CD4-positive, alpha-beta T cell (primary cell): ENCODE data around the gene CALM3. TPM values are rescaled to one million over a fixed set of nuclear protein-coding genes. Genes with fewer than 3 reads are reported as not detected.
A peak's percentile ranks its signal among the peaks of the same experiment; 100 is the strongest.

Experiments used
- ATAC-seq: fragments of 200-7000 bp; cut with Tn5 transposase; one replicate; pipeline ENCODE4 v1.10.0; 2022; ENCODE audit warnings: mild to moderate bottlenecking; ENCODE audit not compliant: poor library complexity
- CTCF ChIA-PET: fragments of 350-600 bp; sonication (Branson Sonifier 250); formaldehyde crosslinking; loops from one replicate; lab custom pipeline; 2021; ENCODE audit warnings: antibody characterized with exemption, inconsistent platforms; lab: Charles Lee
- POLR2A ChIA-PET: fragments of 350-600 bp; sonication (Branson Sonifier 250); formaldehyde crosslinking; loops from one replicate; lab custom pipeline; 2021; ENCODE audit warnings: antibody characterized with exemption, inconsistent platforms; lab: Charles Lee
- DNase-seq, 14 experiments: peaks; one replicate each; pipeline ENCODE4 v3.0.0-alpha.2; 2013 to 2020; ENCODE audit warnings: mixed read lengths in 2 of 14
- H3K27ac ChIP-seq, 2 donors: one replicate each; pipeline versions ENCODE4 v1.5.1 to v1.7.0; 2013; ENCODE audit warnings: low read length in 2 of 2, low read depth in 1 of 2, mild to moderate bottlenecking in 1 of 2
- H3K27me3 ChIP-seq, 2 experiments: 1 replicate in 1 of 2; 2 replicates in 1 of 2; pipeline versions ENCODE4 v1.6.1 to v1.7.0; 2013; ENCODE audit warnings: low read length in 2 of 2, control low read depth in 1 of 2, mild to moderate bottlenecking in 1 of 2, moderate library complexity in 1 of 2; ENCODE audit not compliant: insufficient read depth in 2 of 2, control insufficient read depth in 1 of 2
- H3K36me3 ChIP-seq: one replicate; pipeline ENCODE4 v1.6.1; 2013; ENCODE audit warnings: low read length, control low read depth; ENCODE audit not compliant: insufficient read depth
- H3K4me1 ChIP-seq: one replicate; pipeline ENCODE4 v1.6.1; 2013; ENCODE audit warnings: low read length, control low read depth; ENCODE audit not compliant: insufficient read depth
- H3K4me3 ChIP-seq: one replicate; pipeline ENCODE4 v1.5.1; 2013; ENCODE audit warnings: mild to moderate bottlenecking, low read length, moderate library complexity
- H3K9me3 ChIP-seq, 2 experiments: 1 replicate in 1 of 2; 2 replicates in 1 of 2; pipeline versions ENCODE4 v1.6.1 to v1.7.0; 2013; ENCODE audit warnings: low read length in 2 of 2, mild to moderate bottlenecking in 2 of 2, control low read depth in 1 of 2, moderate library complexity in 1 of 2; ENCODE audit not compliant: control insufficient read depth in 1 of 2, insufficient read depth in 1 of 2
- H3K27ac Mint-ChIP-seq: one replicate; pipeline ENCODE4 v1.8.0; 2020; ENCODE audit warnings: mixed read lengths
- H3K27me3 Mint-ChIP-seq: one replicate; pipeline ENCODE4 v1.8.0; 2021; ENCODE audit warnings: mixed read lengths
- H3K36me3 Mint-ChIP-seq: one replicate; pipeline ENCODE4 v1.8.0; 2021; ENCODE audit warnings: low read depth, mixed read lengths
- H3K4me1 Mint-ChIP-seq: one replicate; pipeline ENCODE4 v1.8.0; 2021; ENCODE audit warnings: low read depth, mixed read lengths
- H3K4me3 Mint-ChIP-seq: one replicate; pipeline ENCODE4 v1.8.0; 2020; ENCODE audit warnings: mild to moderate bottlenecking, mixed read lengths
- H3K9me3 Mint-ChIP-seq: one replicate; pipeline ENCODE4 v1.8.0; 2020; ENCODE audit warnings: mixed read lengths
- intact Hi-C, 2 experiments: fragments of 100-400 bp; cut with DNase I in 1 of 2; cut with micrococcal nuclease in 1 of 2; formaldehyde crosslinking; loops; one replicate each; pipeline versions ENCODE4 v1.15.1 to v1.9.0; 2023 to 2025; cut with DNase I, micrococcal nuclease
- total RNA-seq, 174 experiments: library from RNA in 2 of 174; stranded (reverse) in 2 of 174; gene quantifications; one replicate each; pipeline ENCODE4 v1.2.3 and lab custom pipeline; 2021 to 2026
- TF ChIP-seq, protein P1 (sequence below): fragments of 200-600 bp; IDR thresholded peaks from one replicate; pipeline ENCODE4 v1.8.0; 2022; ENCODE audit warnings: antibody characterized with exemption, mild to moderate bottlenecking

CALM3 gene
- total RNA-seq, 2 experiments from 2014 or later = 169 to 173 TPM

- peaks cover 63% of the 10 kb centered on the region for H3K4me1 Mint-ChIP-seq
- intact Hi-C loops = loop anchor here in 1 of 2 experiments (5.0 to 10.0 kb wide), 4 partner anchors 144 to 672 kb away; partner anchors contain the start of genes AP2S1, FKRP, INAFM1 and STRN4
- peak overlapping the region; percentile 100 for H3K4me3 ChIP-seq
- peak overlapping the region; percentile 48 to 58 for H3K27ac ChIP-seq
- ATAC-seq (no peak), DNase-seq (no peak)
- H3K9me3 ChIP-seq = no peaks in the 10 kb centered on the region
- TF ChIP-seq, protein P1, sequence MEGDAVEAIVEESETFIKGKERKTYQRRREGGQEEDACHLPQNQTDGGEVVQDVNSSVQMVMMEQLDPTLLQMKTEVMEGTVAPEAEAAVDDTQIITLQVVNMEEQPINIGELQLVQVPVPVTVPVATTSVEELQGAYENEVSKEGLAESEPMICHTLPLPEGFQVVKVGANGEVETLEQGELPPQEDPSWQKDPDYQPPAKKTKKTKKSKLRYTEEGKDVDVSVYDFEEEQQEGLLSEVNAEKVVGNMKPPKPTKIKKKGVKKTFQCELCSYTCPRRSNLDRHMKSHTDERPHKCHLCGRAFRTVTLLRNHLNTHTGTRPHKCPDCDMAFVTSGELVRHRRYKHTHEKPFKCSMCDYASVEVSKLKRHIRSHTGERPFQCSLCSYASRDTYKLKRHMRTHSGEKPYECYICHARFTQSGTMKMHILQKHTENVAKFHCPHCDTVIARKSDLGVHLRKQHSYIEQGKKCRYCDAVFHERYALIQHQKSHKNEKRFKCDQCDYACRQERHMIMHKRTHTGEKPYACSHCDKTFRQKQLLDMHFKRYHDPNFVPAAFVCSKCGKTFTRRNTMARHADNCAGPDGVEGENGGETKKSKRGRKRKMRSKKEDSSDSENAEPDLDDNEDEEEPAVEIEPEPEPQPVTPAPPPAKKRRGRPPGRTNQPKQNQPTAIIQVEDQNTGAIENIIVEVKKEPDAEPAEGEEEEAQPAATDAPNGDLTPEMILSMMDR = no peak
- POLR2A ChIA-PET = interaction anchor here (0.6 to 5.0 kb wide), 4 partner anchors 9 to 59 kb away, joined by 3 to 215 read pairs (median 24); partner anchors contain the start of gene DACT3
- peak overlapping the region; percentile 100 for H3K27ac Mint-ChIP-seq
- no peaks in the 10 kb centered on the region for H3K27me3 ChIP-seq
- peak overlapping the region; percentile 95 for H3K4me3 Mint-ChIP-seq
- no peaks in the 10 kb centered on the region for H3K27me3 Mint-ChIP-seq
- peaks cover 34% of the 10 kb centered on the region for H3K36me3 ChIP-seq
- H3K36me3 Mint-ChIP-seq = peaks cover 53% of the 10 kb centered on the region
- peaks cover 3% of the 10 kb centered on the region for H3K9me3 Mint-ChIP-seq
- CTCF ChIA-PET = interaction anchor here (1.5 to 4.4 kb wide), 2 partner anchors 11 to 59 kb away, joined by 10 to 33 read pairs; partner anchors contain the start of gene DACT3
- H3K4me1 ChIP-seq = peaks cover 53% of the 10 kb centered on the region
Measured at GRCh38 chr19:46603195-46603637, 2.1 kb downstream of the CALM3 start.

DNA sequence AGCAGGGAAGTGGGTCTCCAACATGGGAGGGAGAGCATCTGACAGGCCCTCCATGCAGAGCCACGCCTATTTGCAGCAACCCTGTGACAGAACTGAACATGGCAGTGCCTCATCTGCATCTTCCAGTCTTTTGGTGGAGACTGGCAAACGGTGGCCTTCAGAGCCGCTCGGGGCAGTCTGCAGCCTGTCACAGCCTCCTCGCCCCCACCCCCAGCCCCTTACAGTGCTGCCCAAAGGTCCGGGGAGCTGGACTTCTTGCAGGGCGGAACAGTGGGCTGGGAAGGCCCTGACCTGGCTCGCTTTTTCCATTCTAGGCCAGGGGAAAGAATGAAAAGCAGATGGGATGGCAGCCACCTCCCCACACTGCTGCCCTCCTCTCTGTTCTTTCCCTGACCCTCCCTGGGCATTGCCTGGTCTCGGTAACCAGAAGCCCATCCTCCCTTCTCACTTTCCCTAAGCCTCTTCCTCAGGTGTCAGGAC, 2.7 kb downstream of the CALM3 start:
- intact Hi-C loops = loop anchor here in 1 of 2 experiments (5.0 to 10.0 kb wide), 4 partner anchors 144 to 671 kb away; partner anchors contain the start of genes AP2S1, FKRP, INAFM1 and STRN4
- H3K4me3 Mint-ChIP-seq = peak overlapping the region; percentile 95
- H3K27ac ChIP-seq = peak overlapping the region in 1 of 2 donors; percentile 48
- POLR2A ChIA-PET = interaction anchor here (1.4 to 5.0 kb wide), 2 partner anchors 9 to 13 kb away, joined by 4 to 215 read pairs; no protein-coding TSS in a partner anchor
- TF ChIP-seq, protein P1 = no peak
- peaks cover 40% of the 10 kb centered on the region for H3K36me3 ChIP-seq
- CTCF ChIA-PET = interaction anchor here (1.7 to 4.4 kb wide), 2 partner anchors 10 to 58 kb away, joined by 4 to 33 read pairs; partner anchors contain the start of gene DACT3
- ATAC-seq (no peak), DNase-seq (peak in 1 of 14 experiments; percentile 20)
- no peaks in the 10 kb centered on the region for H3K27me3 ChIP-seq
- peak overlapping the region; percentile 100 for H3K27ac Mint-ChIP-seq
- H3K27me3 Mint-ChIP-seq = no peaks in the 10 kb centered on the region
- no peaks in the 10 kb centered on the region for H3K9me3 ChIP-seq
- H3K4me1 Mint-ChIP-seq = peaks cover 61% of the 10 kb centered on the region
- no peak overlapping the region for H3K4me3 ChIP-seq
- no peaks in the 10 kb centered on the region for H3K9me3 Mint-ChIP-seq
- H3K4me1 ChIP-seq = peaks cover 58% of the 10 kb centered on the region
- peaks cover 58% of the 10 kb centered on the region for H3K36me3 Mint-ChIP-seq

- Histone ChIP-seq H3K27me3 (no peaks in the 10 kb centered on the region), H3K4me1 (peaks cover 64% of the 10 kb centered on the region), H3K4me3 (no peak overlapping the region), H3K27ac (no peak overlapping the region), H3K36me3 (peaks cover 50% of the 10 kb centered on the region), H3K9me3 (no peaks in the 10 kb centered on the region)
- peaks cover 69% of the 10 kb centered on the region for H3K4me1 Mint-ChIP-seq
- DNase-seq = no peak
- peaks cover 69% of the 10 kb centered on the region for H3K36me3 Mint-ChIP-seq
- ChIA-PET CTCF (interaction anchor here (1.7 kb wide), 1 partner anchor 9 kb away, joined by 4 read pairs; no protein-coding TSS in a partner anchor), POLR2A (interaction anchor here (1.2 to 1.3 kb wide), 2 partner anchors 9 to 57 kb away, joined by 3 to 4 read pairs; partner anchors contain the start of gene DACT3)
- ATAC-seq = no peak
- intact Hi-C loops = loop anchor here in 1 of 2 experiments (5.0 to 10.0 kb wide), 4 partner anchors 142 to 670 kb away; partner anchors contain the start of genes AP2S1, FKRP, INAFM1 and STRN4
- TF ChIP-seq, protein P1 = no peak
- peak overlapping the region; percentile 55 for H3K27ac Mint-ChIP-seq
- H3K9me3 Mint-ChIP-seq = no peaks in the 10 kb centered on the region
- H3K27me3 Mint-ChIP-seq = no peaks in the 10 kb centered on the region
- H3K4me3 Mint-ChIP-seq = peak overlapping the region; percentile 42
Measured at GRCh38 chr19:46604781-46605355, 3.7 kb downstream of the CALM3 start.
